Tibial nerve (tissue), 4 donors: ENCODE measurements around the gene EPS8L3.

Experiments used
- EP300 ChIP-seq, 2 donors: sonication (generic); formaldehyde crosslinking; IDR thresholded peaks; one replicate each; pipeline ENCODE4 v1.6.1; 2017; ENCODE audit warnings: antibody characterized with exemption in 2 of 2, mild to moderate bottlenecking in 1 of 2
- TF ChIP-seq, protein P1 (sequence below), 5 experiments: fragments of 200-600 bp in 3 of 5; fragments of 450-650 bp in 2 of 5; sonication (generic) in 3 of 5; IDR thresholded peaks; one replicate each; pipeline ENCODE4 v1.5.1; 2016 to 2019; ENCODE audit warnings: antibody characterized with exemption in 5 of 5, mild to moderate bottlenecking in 3 of 5, moderate library complexity in 2 of 5

DNA sequence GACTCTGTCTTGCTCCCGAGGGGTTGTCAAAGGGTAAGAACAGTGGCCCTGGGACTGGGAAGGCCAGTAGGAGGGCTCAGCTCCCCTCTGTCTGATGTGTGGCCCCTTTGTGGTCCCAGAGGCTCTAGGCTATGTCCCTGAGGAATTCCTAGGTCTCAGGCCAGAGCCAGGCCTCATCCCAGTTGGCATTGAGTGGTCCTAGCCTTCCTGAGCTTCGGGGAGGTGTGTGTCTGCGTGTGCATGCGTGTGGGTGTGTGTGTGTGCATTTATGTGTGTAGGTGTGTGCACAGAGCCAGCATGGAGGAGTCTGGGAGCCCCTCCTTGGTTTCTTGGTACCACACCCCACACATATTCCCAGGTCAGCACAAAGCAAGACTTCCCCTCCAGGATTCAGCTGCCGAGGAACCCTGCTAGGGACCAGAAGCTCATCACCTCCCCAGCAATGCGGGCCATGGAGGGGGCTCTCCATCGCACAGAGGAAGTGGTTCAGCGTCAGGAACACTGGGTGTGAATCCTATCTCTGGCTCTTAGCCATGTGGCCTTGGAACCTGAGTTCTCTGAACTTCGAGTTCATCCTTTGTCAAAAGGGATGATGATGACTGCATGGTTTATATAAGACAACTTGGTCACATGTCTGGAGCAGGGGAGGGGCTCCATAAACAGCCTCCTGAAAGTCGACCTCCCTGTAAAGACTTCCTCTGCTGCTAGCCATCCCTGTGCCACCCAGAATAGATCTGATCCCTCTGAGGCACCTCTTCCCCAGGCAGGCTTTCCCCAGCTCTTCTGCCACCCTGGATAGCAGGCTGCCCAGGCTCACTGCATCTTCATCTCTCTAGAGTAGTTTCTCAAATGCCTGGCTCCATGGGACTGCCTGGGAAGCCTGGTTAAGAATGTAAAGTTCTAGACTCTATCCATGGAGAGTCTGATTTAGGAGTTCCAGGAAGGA lies 8.3 kb upstream of the EPS8L3 start:
- TF ChIP-seq, protein P1, sequence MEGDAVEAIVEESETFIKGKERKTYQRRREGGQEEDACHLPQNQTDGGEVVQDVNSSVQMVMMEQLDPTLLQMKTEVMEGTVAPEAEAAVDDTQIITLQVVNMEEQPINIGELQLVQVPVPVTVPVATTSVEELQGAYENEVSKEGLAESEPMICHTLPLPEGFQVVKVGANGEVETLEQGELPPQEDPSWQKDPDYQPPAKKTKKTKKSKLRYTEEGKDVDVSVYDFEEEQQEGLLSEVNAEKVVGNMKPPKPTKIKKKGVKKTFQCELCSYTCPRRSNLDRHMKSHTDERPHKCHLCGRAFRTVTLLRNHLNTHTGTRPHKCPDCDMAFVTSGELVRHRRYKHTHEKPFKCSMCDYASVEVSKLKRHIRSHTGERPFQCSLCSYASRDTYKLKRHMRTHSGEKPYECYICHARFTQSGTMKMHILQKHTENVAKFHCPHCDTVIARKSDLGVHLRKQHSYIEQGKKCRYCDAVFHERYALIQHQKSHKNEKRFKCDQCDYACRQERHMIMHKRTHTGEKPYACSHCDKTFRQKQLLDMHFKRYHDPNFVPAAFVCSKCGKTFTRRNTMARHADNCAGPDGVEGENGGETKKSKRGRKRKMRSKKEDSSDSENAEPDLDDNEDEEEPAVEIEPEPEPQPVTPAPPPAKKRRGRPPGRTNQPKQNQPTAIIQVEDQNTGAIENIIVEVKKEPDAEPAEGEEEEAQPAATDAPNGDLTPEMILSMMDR (IDR thresholded peaks at IDR 0.05), result no peak
- no peak for TF ChIP-seq EP300 (IDR thresholded peaks at IDR 0.05)
